Neural progenitor cell (in vitro differentiated cells): ENCODE measurements around the gene ITPA. TPM values are rescaled to one million over a fixed set of nuclear protein-coding genes. Genes with fewer than 3 reads are reported as not detected.

Experiments used
- DNase-seq: peaks from one replicate; pipeline ENCODE4 v3.0.0-alpha.2; 2016; ENCODE audit warnings: low spot score
- H2AFZ ChIP-seq: fragments of 200-600 bp; sonication (generic); replicated peaks from 2 replicates; pipeline ENCODE4 v1.6.1; 2016; ENCODE audit warnings: antibody characterized with exemption
- H3F3A ChIP-seq: fragments of 200-600 bp; sonication (generic); 2 replicates; pipeline ENCODE4 v1.6.1; 2016; ENCODE audit warnings: antibody characterized with exemption, low read depth
- H3K27ac ChIP-seq: fragments of 200-600 bp; sonication (generic); 2 replicates; pipeline ENCODE4 v1.5.1; 2016; ENCODE audit warnings: mild to moderate bottlenecking
- H3K27me3 ChIP-seq: fragments of 200-600 bp; sonication (generic); 2 replicates; pipeline ENCODE4 v1.6.1; 2016; ENCODE audit warnings: mild to moderate bottlenecking, moderate library complexity
- H3K36me3 ChIP-seq: fragments of 200-600 bp; sonication (generic); 2 replicates; pipeline ENCODE4 v1.5.1; 2016
- H3K4me1 ChIP-seq: fragments of 200-600 bp; sonication (generic); 2 replicates; pipeline ENCODE4 v1.6.1; 2016; ENCODE audit warnings: mixed run types
- H3K4me2 ChIP-seq: fragments of 200-600 bp; sonication (generic); 2 replicates; pipeline ENCODE4 v1.6.1; 2016
- H3K4me3 ChIP-seq: fragments of 200-600 bp; sonication (generic); 2 replicates; pipeline ENCODE4 v1.5.1; 2016
- H3K79me2 ChIP-seq: fragments of 200-600 bp; sonication (generic); 2 replicates; pipeline ENCODE4 v1.6.1; 2016; ENCODE audit warnings: low read depth
- H3K9ac ChIP-seq: fragments of 200-600 bp; sonication (generic); 2 replicates; pipeline ENCODE4 v1.6.1; 2016
- H3K9me3 ChIP-seq: fragments of 200-600 bp; sonication (generic); 2 replicates; pipeline ENCODE4 v1.5.1; 2016; ENCODE audit warnings: low read depth
- H4K20me1 ChIP-seq: fragments of 200-600 bp; sonication (generic); 2 replicates; pipeline ENCODE4 v1.6.1; 2016; ENCODE audit warnings: low read depth
- H3K27ac Mint-ChIP-seq: 3 replicates; pipeline ENCODE4 v1.8.0; 2021; ENCODE audit warnings: mixed read lengths
- H3K27me3 Mint-ChIP-seq: 2 replicates; pipeline ENCODE4 v1.8.0; 2022; ENCODE audit warnings: low read depth, mild to moderate bottlenecking, inconsistent platforms, moderate library complexity, mixed read lengths; ENCODE audit not compliant: insufficient read depth
- H3K36me3 Mint-ChIP-seq: 3 replicates; pipeline ENCODE4 v1.8.0; 2021; ENCODE audit warnings: mixed read lengths
- H3K4me1 Mint-ChIP-seq: 3 replicates; pipeline ENCODE4 v1.8.0; 2021; ENCODE audit warnings: mixed read lengths
- H3K4me3 Mint-ChIP-seq: 3 replicates; pipeline ENCODE4 v1.8.0; 2021; ENCODE audit warnings: mild to moderate bottlenecking, moderate library complexity, mixed read lengths
- H3K9me3 Mint-ChIP-seq: 3 replicates; pipeline ENCODE4 v1.8.0; 2020; ENCODE audit warnings: mixed read lengths
- EZH2 ChIP-seq: fragments of 200-600 bp; sonication (generic); IDR thresholded peaks from 2 replicates; pipeline ENCODE4 v1.6.1; 2017; ENCODE audit warnings: antibody characterized with exemption, mild to moderate bottlenecking, moderate library complexity
- EZH2phosphoT487 ChIP-seq: fragments of 200-600 bp; sonication (generic); IDR thresholded peaks from 2 replicates; pipeline ENCODE4 v1.6.1; 2017; ENCODE audit warnings: antibody characterized with exemption
- total RNA-seq: library from RNA; depleted of rRNA; stranded (reverse); fragments of >200 nt; gene quantifications from 2 replicates; pipeline ENCODE4 v1.2.3, GENCODE V29; 2015; ENCODE audit warnings: low replicate concordance
- TF ChIP-seq, protein P1 (sequence below): fragments of 200-600 bp; sonication (generic); IDR thresholded peaks from 2 replicates; pipeline ENCODE4 v1.5.1; 2017; ENCODE audit warnings: antibody characterized with exemption, mild to moderate bottlenecking

Gene ITPA
- total RNA-seq, 1 donor from 2014 or later = 18.2 TPM

DNA sequence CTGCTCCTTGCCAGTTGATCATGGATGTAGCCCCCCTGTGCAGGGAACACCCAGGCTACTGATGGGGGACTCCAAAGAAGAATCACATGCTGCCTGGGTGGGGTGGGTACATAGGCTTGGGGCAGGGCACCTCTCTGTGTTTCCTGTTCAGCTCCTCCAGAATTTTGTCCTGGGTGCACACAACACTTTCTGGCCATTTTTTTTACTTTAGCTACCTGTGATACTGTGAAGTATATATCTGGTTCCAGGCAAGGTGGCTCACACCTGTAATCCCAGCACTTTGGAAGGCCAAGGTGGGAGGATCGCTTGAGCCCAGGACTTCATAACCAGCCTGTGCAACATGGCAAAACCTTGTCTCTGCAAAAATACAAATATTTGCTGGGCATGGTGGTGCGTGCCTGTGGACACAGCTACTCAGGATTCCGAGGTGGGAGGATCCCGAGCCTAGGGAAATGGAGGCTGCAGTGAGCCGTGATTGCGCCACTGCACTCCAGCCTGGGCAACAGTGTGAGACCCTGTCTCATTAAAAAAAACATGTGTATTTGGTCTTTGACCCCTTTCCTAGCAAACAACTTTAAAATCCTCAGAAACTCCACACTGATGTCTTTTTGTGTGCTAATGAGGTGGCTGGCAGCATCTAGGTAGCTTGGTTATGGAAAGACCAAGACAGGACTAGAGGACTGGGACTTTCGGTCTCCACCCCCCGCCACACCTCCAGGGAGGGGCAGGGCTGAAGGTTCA lies 15.6 kb downstream of the ITPA start:
- no peaks in the 10 kb centered on the region for H3K4me1 ChIP-seq
- Mint-ChIP-seq H3K4me1 (no peaks in the 10 kb centered on the region), H3K27me3 (peaks cover 4% of the 10 kb centered on the region), H3K27ac (no peak overlapping the region), H3K9me3 (no peaks in the 10 kb centered on the region), H3K36me3 (peaks cover 6% of the 10 kb centered on the region), H3K4me3 (no peak overlapping the region)
- no peaks in the 10 kb centered on the region for H3K27me3 ChIP-seq
- no peaks in the 10 kb centered on the region for H4K20me1 ChIP-seq
- no peaks in the 10 kb centered on the region for H3K36me3 ChIP-seq
- no peaks in the 10 kb centered on the region for H3F3A ChIP-seq
- no peak overlapping the region for H3K4me3 ChIP-seq
- H3K79me2 ChIP-seq = no peaks in the 10 kb centered on the region
- no peak overlapping the region for H3K4me2 ChIP-seq
- H2AFZ ChIP-seq = no peak overlapping the region
- no peaks in the 10 kb centered on the region for H3K9me3 ChIP-seq
- no peak overlapping the region for H3K9ac ChIP-seq
- DNase-seq = no peak
- no peak overlapping the region for H3K27ac ChIP-seq
- TF ChIP-seq, protein P1, sequence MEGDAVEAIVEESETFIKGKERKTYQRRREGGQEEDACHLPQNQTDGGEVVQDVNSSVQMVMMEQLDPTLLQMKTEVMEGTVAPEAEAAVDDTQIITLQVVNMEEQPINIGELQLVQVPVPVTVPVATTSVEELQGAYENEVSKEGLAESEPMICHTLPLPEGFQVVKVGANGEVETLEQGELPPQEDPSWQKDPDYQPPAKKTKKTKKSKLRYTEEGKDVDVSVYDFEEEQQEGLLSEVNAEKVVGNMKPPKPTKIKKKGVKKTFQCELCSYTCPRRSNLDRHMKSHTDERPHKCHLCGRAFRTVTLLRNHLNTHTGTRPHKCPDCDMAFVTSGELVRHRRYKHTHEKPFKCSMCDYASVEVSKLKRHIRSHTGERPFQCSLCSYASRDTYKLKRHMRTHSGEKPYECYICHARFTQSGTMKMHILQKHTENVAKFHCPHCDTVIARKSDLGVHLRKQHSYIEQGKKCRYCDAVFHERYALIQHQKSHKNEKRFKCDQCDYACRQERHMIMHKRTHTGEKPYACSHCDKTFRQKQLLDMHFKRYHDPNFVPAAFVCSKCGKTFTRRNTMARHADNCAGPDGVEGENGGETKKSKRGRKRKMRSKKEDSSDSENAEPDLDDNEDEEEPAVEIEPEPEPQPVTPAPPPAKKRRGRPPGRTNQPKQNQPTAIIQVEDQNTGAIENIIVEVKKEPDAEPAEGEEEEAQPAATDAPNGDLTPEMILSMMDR = no peak
- no peak for TF ChIP-seq EZH2
- TF ChIP-seq EZH2phosphoT487 = no peak

DNA sequence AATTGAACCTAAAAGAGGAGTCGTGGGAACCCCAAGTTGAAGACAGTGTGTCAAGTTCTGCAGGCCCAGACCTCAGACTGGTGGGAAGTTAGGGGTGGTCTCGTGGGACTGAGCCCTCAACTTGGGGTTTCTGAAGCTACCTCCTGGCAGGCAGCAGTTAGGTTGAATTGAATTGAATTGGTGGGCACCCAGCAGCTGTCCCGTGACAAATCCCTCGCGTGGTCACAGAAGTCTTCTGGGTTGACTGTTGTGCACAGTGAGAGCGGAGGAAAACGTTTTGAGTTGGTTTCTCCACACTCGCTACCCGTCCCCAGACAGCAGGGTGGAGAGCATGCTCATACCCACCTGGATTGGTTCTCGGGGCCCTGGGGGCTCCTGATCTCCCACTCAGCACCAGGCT lies 16.8 kb downstream of the ITPA start:
- no peak overlapping the region for H3K9ac ChIP-seq
- H3K36me3 ChIP-seq = no peaks in the 10 kb centered on the region
- no peak for DNase-seq
- Mint-ChIP-seq H3K9me3 (no peaks in the 10 kb centered on the region), H3K4me3 (no peak overlapping the region), H3K36me3 (peaks cover 4% of the 10 kb centered on the region), H3K27me3 (peaks cover 2% of the 10 kb centered on the region), H3K4me1 (no peaks in the 10 kb centered on the region), H3K27ac (no peak overlapping the region)
- H2AFZ ChIP-seq = no peak overlapping the region
- H3K27ac ChIP-seq = no peak overlapping the region
- no peak overlapping the region for H3K4me2 ChIP-seq
- no peaks in the 10 kb centered on the region for H3K9me3 ChIP-seq
- H3K27me3 ChIP-seq = no peaks in the 10 kb centered on the region
- H3K79me2 ChIP-seq = no peaks in the 10 kb centered on the region
- no peaks in the 10 kb centered on the region for H3K4me1 ChIP-seq
- TF ChIP-seq EZH2 = no peak
- H4K20me1 ChIP-seq = no peaks in the 10 kb centered on the region
- no peak overlapping the region for H3K4me3 ChIP-seq
- no peaks in the 10 kb centered on the region for H3F3A ChIP-seq

DNA sequence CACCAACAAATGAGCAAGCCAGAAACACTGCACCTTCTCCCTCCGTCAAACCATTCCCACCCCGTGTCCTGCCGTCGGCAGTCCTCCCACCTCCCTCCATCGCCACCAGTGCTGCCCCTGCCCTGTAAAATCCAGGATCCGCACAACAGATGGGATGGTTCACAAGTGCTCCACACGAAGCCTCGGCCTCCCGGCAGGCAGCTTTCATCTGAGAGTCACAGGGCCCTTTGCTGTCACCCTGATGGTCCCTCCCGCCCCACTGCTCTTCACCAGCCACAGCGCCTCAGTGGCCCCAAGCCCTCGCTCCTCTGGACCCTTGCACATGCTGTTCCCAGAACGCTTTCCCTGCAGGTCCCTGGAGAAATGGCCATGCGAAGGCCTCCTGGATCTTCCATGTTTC lies 17.6 kb downstream of the ITPA start:
- Histone ChIP-seq H4K20me1 (no peaks in the 10 kb centered on the region), H3K27me3 (no peaks in the 10 kb centered on the region), H3K9me3 (no peaks in the 10 kb centered on the region), H3K4me3 (no peak overlapping the region), H3K79me2 (no peaks in the 10 kb centered on the region), H3K4me1 (no peaks in the 10 kb centered on the region), H3F3A (no peaks in the 10 kb centered on the region), H3K27ac (no peak overlapping the region), H3K9ac (no peak overlapping the region), H3K4me2 (no peak overlapping the region), H2AFZ (no peak overlapping the region), H3K36me3 (no peaks in the 10 kb centered on the region)
- no peaks in the 10 kb centered on the region for H3K9me3 Mint-ChIP-seq
- no peaks in the 10 kb centered on the region for H3K36me3 Mint-ChIP-seq
- DNase-seq = no peak
- no peak overlapping the region for H3K4me3 Mint-ChIP-seq
- no peak overlapping the region for H3K27ac Mint-ChIP-seq
- TF ChIP-seq, protein P1 = no peak
- peaks cover 2% of the 10 kb centered on the region for H3K27me3 Mint-ChIP-seq
- H3K4me1 Mint-ChIP-seq = no peaks in the 10 kb centered on the region

DNA sequence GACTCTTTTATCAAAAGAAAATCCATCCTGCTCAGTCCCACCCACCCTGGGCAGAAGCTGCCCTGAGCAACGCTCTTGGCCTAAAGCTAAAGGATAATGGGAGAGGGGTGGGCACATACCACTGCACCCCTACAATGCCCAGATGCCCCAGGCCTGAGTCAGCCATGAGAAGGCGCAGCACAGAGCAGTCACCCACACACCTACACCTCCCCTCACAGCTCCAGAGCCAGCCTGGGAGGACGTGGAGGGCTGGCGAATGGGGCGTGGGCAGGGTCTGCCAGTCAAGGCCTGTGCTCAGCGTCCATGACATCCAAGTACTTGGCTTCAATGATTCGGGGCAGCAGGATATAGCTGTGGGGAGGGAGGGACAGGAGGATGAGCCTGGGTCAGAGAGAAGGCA lies 18.2 kb downstream of the ITPA start:
- Histone ChIP-seq H3K4me3 (no peak overlapping the region), H3K27me3 (no peaks in the 10 kb centered on the region), H3K9me3 (no peaks in the 10 kb centered on the region), H2AFZ (no peak overlapping the region), H3K79me2 (no peaks in the 10 kb centered on the region), H3K27ac (no peak overlapping the region), H3K9ac (no peak overlapping the region), H3F3A (no peaks in the 10 kb centered on the region), H3K36me3 (no peaks in the 10 kb centered on the region), H3K4me2 (no peak overlapping the region), H4K20me1 (no peaks in the 10 kb centered on the region), H3K4me1 (no peaks in the 10 kb centered on the region)
- Mint-ChIP-seq H3K27ac (no peak overlapping the region), H3K9me3 (no peaks in the 10 kb centered on the region), H3K36me3 (no peaks in the 10 kb centered on the region), H3K27me3 (peaks cover 2% of the 10 kb centered on the region), H3K4me1 (no peaks in the 10 kb centered on the region), H3K4me3 (no peak overlapping the region)
- no peak for DNase-seq
- TF ChIP-seq EZH2 = no peak
- TF ChIP-seq, protein P1 = no peak
- no peak for TF ChIP-seq EZH2phosphoT487
